Measurements from ENCODE around the gene TIGAR.

TIGAR gene

DNA sequence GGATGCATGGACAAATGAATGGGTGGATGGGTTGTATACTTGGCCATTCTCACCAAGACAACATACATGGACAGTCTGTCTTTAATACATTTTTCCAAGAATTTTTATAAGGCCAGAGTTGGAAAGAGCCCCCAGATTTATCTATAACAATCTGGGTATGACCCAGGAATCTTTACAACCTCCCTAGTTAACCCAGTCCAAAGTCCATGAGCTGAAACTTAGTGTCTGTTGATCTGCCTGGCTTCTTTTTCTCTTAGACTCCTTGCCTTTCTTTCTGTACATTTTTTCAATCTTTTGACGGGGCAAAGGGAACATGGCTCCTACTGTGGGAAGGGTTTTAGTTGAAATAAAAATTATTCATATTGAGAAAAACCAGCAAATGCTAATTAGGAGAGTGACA, 57.8 kb downstream of the TIGAR start:
- DNase-seq (ENCODE audit: low spot score) = no peak

DNA sequence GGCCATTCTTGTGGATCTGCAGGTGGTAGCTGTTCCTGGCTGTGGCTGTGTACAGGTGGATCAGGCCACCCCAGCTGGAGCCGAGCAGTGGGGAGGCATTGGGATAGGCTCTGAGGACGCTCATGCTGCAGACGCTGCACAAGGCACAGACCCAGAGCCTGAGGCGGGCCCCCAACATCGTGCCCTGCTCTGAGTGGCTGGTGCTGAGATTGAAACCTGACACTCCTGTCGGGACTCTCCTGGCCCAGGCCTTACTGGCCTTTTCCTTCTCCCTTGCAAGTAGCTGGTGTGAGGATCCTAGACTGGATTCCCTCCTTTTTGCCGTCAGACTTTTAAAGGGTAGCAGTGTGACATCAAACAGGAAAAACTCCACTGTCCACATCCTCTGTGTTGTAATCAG, 58.4 kb downstream of the TIGAR start, which contains the start of gene FGF23:
Gene FGF23, minus strand, starts transcription at position 308 of the 400 bp plus-strand sequence. Its CDS starts 130 bp downstream, at position 178.
- DNase-seq (ENCODE audit: low spot score) = peak; percentile 36

DNA sequence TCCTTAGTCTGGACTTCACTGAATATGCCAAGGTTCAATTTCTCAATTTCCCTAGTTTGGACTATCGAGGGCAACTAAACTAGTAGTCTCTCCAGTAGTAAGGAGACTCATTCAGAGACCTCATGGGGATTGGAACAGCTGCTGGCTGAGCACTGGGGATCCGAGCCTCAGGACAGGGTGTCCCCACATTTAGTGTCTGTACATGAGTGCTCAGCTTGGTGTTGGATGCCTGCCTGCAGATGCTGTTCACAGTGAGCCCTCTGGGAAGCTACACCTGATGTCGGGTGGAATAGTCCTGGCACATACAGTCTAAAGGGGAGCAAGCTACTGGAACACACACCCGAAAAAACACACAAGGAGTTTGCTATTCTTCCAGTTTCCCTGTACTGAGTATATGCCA, 59.3 kb downstream of the TIGAR start:
- no peak for DNase-seq (ENCODE audit: low spot score)

DNA sequence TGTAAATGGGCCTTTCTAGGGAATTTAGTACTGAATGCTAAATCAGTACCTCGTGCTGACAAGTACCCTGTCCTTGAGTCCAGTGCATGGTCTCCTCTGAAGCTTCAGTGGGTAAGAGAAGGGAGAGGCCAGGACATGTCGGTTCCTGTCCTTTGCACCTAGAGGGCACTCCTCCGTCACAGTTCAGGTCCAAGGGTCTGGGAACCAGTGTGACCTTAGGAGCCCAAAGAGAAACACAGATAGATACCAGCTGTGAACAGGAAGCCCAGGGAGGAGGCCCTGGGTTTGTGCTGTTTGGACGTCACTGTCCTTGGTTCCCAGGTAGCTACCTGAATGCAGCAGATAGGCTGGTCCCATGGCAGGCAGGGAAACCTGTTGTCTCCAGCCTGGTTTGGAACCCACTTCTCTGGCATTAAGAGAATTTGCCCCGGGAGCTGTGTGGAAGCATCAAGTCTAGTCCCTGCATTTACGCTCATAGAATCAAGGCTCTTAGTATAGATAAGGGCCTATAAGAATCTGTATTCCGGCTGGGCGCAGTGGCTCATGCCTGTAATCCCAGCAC, 62.4 kb downstream of the TIGAR start:
- DNase-seq (ENCODE audit: low spot score) = no peak

DNA sequence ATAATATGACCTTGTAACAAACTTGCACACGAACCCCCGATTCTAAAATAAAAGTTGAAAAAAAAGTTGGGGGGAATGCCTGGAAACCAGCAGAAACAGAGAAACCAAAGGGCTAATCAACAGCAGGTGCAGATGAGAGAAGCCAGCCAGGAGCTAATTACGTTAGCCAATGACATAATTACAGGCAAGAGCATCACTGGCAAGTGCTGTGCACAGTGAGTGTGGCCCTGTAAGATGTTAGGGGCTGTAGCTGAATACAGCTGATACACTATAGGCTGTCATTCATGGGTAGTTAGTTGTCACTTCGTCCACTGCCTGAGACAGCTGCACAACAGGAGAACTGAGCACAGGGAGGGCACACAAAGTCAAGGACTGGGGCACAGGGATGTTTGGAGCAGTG, 65.8 kb downstream of the TIGAR start:
- no peak for DNase-seq (ENCODE audit: low spot score)

DNA sequence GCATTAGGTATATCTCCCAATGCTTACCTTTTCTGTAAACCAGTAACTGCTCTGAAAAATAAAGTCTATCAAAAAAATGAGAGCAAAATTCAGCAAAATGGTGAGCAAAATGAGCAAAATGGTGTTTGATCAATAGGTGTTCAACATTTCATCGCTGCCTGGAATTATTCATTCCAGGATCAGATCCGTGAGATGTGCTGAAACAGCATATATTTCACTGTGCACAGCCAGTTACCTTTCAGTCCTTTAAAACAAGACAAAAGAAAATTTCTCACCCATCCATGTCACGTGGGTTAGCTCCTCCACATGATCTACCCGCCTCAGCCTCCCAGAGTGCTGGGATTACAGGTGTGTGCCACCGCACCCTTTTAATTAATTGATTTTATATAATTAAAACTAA, 66.6 kb downstream of the TIGAR start:
- DNase-seq (ENCODE audit: low spot score) = no peak

DNA sequence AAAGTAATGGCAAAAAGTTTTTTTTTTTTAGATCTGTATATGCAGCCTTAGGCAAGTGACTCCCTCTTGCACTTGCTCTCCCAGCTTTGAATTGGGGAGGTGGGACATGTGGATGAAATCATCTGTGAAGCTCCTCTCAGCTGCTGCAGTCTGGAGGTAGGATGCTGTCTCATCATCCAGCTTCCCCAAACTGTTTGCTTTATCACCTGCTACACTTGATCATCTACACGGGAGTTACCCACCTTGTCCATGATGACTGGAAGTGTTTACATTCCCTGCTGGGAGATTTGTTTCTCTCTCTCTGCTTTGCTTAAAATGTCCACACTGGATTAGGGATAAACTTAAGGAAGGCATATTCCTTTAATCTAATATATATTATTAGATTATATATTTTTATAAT, 67.0 kb downstream of the TIGAR start:
- no peak for DNase-seq (ENCODE audit: low spot score)

DNA sequence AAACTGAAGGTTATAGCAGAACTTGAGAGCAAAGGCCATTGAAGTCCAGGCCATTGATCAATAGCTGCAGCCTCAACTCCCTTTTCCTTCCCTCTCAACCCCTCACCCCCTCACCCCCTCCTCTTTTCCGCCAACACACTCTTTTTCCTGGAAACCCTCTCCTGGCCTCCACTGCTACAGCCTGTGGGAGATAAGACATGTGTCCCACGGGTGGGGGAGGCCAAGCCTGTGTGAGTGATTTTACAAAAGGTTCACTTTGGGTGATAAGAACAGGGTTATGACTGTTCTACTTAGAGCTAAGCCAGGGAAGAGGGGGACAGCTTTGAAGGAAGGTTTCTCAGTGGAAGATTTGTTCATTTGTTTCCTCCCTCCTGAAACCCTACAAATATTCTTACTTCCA, 67.6 kb downstream of the TIGAR start:
- no peak for DNase-seq (ENCODE audit: low spot score)

DNA sequence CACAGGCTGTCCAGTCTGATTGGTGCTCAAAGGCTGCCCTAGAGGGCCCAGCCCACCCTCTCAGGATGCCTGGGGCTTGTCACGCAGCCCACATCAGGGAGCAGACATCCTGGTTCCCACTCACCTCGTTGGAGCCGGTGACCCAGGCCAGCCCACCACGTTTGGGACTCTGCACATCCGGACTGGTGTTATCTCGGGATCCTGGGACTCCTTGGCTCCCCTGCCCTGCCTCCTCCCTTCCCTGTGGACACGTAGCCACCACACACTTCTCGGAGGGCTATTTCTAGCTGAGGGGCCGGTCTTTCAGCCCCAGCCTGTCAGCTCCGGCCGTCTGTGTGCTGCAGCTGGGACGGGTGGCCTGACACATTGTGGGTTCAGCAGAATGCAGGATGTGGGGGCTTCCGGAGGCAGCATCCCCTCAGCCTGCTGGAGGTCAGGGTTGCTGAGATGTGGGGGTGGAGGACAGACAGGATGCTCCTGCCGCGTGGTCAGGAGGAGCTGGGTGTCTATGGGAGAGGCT, 71.3 kb downstream of the TIGAR start:
- no peak for DNase-seq (ENCODE audit: low spot score)

DNA sequence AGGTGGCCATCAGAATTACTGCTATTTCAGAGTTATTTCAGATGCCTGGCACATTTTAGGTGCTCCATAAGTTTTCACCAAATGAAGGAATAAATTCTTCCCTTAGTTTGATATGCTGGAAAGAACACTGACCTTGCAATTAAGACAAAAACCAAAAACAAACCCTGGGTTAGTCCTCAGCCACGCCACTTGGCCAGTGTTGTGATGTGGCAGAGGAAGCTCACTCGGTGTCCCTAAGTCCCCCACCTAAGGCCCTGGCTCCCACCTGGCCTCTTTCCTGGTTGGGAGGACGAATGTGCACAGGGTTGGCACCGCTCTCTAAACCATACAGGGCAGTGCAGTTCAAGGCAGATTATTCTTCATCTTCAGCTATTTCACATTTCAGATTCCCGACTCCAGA, 72.2 kb downstream of the TIGAR start:
- DNase-seq (ENCODE audit: low spot score) = no peak

DNA sequence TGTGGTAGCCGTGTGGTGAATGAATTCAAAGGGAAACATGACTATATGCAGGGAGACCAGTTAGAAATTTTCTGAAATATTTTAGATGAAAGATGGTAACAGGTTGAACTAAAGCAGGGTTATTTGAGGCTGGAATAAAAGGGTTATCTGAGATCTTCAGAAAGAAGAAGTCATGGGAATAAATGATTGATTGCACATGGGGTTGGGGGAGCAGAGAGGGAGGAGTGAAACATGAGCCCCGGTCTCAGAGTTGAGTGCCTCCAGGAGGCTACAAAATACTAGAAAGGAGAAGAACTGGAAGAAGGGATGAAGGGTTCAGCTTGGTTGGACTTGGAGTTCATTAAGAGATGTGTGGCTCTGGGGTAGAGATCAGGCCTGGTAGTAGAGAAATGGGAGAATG, 74.8 kb downstream of the TIGAR start:
- no peak for DNase-seq (ENCODE audit: low spot score)

DNA sequence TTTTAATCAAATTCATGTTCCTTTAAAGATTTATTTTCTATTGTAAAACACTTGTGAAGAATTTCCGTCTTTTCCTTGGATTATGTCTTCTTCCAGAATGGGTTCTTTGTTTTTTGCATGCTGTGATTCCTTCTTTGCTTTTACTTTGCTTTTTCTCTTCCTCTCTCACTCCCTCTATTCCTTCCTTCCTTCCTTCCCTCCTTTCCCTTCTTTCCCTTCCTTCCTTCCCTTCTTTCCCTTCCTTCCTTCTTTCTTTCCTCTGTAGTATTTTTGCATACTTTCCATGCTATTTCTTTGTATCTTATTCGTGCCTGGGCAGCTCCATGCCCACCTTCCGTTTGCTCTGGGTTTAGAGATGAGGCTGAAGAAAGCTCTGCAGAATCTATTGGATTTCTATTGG, 80.1 kb downstream of the TIGAR start:
- DNase-seq (ENCODE audit: low spot score) = no peak

DNA sequence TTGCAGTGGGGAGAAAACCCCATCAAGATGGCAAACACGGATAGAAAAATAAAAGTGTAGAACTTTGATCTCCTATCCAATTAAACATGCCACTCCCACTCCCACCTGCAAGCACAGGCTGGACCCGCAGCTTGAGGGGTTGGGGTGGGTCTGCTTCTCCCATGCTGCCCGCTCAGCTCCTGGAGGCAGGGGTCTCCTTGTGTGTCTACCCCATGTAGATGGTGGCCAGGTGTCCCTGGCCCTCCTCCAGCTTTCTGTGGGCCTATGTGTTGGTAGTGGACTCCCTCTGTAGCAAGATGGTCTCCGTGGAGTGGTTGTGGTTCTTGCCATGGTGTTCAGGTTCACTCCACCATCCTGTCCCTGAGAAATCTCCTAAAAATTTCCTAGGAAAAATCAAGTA, 82.0 kb downstream of the TIGAR start:
- no peak for DNase-seq (ENCODE audit: low spot score)
